ENCODE measurements around the gene RBCK1. TPM values are rescaled to one million over a fixed set of nuclear protein-coding genes. Genes with fewer than 3 reads are reported as not detected.
"Not testable (repeated sequence)": the region's sequence is repeated elsewhere in the genome, so short reads cannot be mapped to it uniquely, and the experiment has no call there.

Gene RBCK1
- total and polyA plus RNA-seq, 2 of the 4 experiments (the other 2 are of a cell fraction), result 29.9 to 84.2 TPM

GRCh38 chr20:476561-477249 lies 68.6 kb downstream of the RBCK1 start:
- dilution Hi-C loops (cut with HindIII; ENCODE audit: low sequenced_read_pairs, unreplicated experiment); DNase-seq; H3K23ac ChIP-seq (ENCODE audit: low read depth, low read length); H3K4me3 ChIP-seq (ENCODE audit: insufficient read depth, low read depth, low read length); H2BK15ac ChIP-seq (ENCODE audit: low read depth, low read length); H3K4me2 ChIP-seq (ENCODE audit: low read depth, low read length); H2BK20ac ChIP-seq (ENCODE audit: low read depth, low read length); H2BK5ac ChIP-seq (ENCODE audit: low read depth, low read length, poor library complexity, severe bottlenecking); H2AFZ ChIP-seq (replicated peaks; ENCODE audit: low read length, poor library complexity); H3K14ac ChIP-seq (replicated peaks; ENCODE audit: low read depth, low read length); H3K4ac ChIP-seq (ENCODE audit: low read depth, low read length); H4K20me1 ChIP-seq (ENCODE audit: insufficient read depth, low read length); intact Hi-C loops (cut with micrococcal nuclease); H3K4me1 ChIP-seq (ENCODE audit: control insufficient read depth, insufficient read depth, low read length); BruUV-seq (replicated peaks); H3K9ac ChIP-seq (ENCODE audit: low read depth, low read length); H4K8ac ChIP-seq (ENCODE audit: low read depth in 2 of 2, low read length in 2 of 2); H3K56ac ChIP-seq (ENCODE audit: extremely low read depth, insufficient read depth, low read length); ATAC-seq (ENCODE audit: low read depth); H2AK9ac ChIP-seq (replicated peaks; ENCODE audit: low read depth, low read length, poor library complexity); H3K18ac ChIP-seq (ENCODE audit: low read depth, low read length); H3K9me3 ChIP-seq (ENCODE audit: control insufficient read depth, insufficient read depth, low read length); H4K91ac ChIP-seq (ENCODE audit: insufficient read depth, low read depth, low read length); H3K27me3 ChIP-seq (ENCODE audit: control insufficient read depth, insufficient read depth, low read length); H3K27ac ChIP-seq (ENCODE audit: insufficient read depth, low read length); H2BK120ac ChIP-seq (ENCODE audit: low read depth, low read length); H2AK5ac ChIP-seq (ENCODE audit: low read depth, low read length); H4K5ac ChIP-seq (ENCODE audit: low read depth, low read length): not testable (repeated sequence)
- ChIA-PET POLR2A (ENCODE audit: unreplicated experiment) (interaction anchor here (0.6 kb wide), 2 partner anchors 173 to 289 kb away, joined by 3 to 5 read pairs; no protein-coding TSS in a partner anchor), CTCF (interaction anchor here (0.6 kb wide), 1 partner anchor 38 kb away, joined by 3 read pairs; no protein-coding TSS in a partner anchor)
- Histone ChIP-seq H3K9me1 (ENCODE audit: insufficient read depth, low read length) (peaks cover 18% of the 10 kb centered on the region), H3K36me3 (ENCODE audit: control insufficient read depth, insufficient read depth, low read length) (peaks cover 14% of the 10 kb centered on the region), H3K79me1 (ENCODE audit: low read depth in 1 of 2, low read length in 2 of 2) (peaks cover 0 to 22% of the 10 kb centered on the region in 2 experiments; a peak in 2 of 4 replicates)
- 95% methylated on average over 3 of the region's 6 CpGs; no CpG with 5 or more reads in 1 of the 2 experiments for WGBS, 2 experiments (ENCODE audit: extremely low coverage in 2 of 2, insufficient read length in 1 of 2)
- in situ Hi-C loops (cut with MboI; ENCODE audit: low sequenced_read_pairs), result loop anchor here (5.0 kb wide), 1 partner anchor 124 kb away; no protein-coding TSS in a partner anchor

Data from IMR-90 (cell line).